K562 (cell line): ENCODE measurements around the gene ABHD5. TPM values are rescaled to one million over a fixed set of nuclear protein-coding genes. Genes with fewer than 3 reads are reported as not detected.

Experiments
- ATF2 ChIP-seq: sonication (generic); formaldehyde crosslinking; IDR thresholded peaks from 2 replicates; pipeline ENCODE4 v1.8.1; 2022; ENCODE audit warnings: missing genetic modification reagents
- DMBX1 ChIP-seq: fragments of 250-450 bp; sonication (Bioruptor Pico); IDR thresholded peaks from 2 replicates; pipeline ENCODE4 v1.8.0; 2022; ENCODE audit warnings: inconsistent platforms, mild to moderate bottlenecking, moderate library complexity, borderline replicate concordance
- GATAD2A ChIP-seq: fragments of 450-650 bp; IDR thresholded peaks from 2 replicates; pipeline ENCODE4 v1.6.1; 2017
- HDAC2 ChIP-seq: fragments of 450-650 bp; IDR thresholded peaks from 2 replicates; pipeline ENCODE4 v1.6.1; 2016; ENCODE audit warnings: mild to moderate bottlenecking
- MYC ChIP-seq, 2 experiments: fragments of 250-450 bp in 1 of 2; sonication (Bioruptor Pico) in 1 of 2; IDR thresholded peaks; 2 replicates each; pipeline versions ENCODE4 v1.5.1 to v1.6.1; 2012 to 2021; ENCODE audit warnings: low read depth in 2 of 2, borderline replicate concordance in 1 of 2, improper control_type of control experiment in 1 of 2, low read length in 1 of 2, mild to moderate bottlenecking in 1 of 2, moderate library complexity in 1 of 2
- NCOA1 ChIP-seq: fragments of 450-650 bp; IDR thresholded peaks from 2 replicates; pipeline ENCODE4 v1.6.1; 2016; ENCODE audit warnings: low read depth
- NR2C1 ChIP-seq, 2 experiments: fragments of 450-650 bp; IDR thresholded peaks; 2 replicates each; pipeline ENCODE4 v1.6.1; 2017; ENCODE audit warnings: mild to moderate bottlenecking in 2 of 2, antibody characterized with exemption in 1 of 2, inconsistent platforms in 1 of 2, missing compliant biosample characterization in 1 of 2, missing genetic modification characterization in 1 of 2
- RBM14 ChIP-seq: fragments of 200-400 bp; formaldehyde crosslinking; IDR thresholded peaks from 2 replicates; pipeline ENCODE4 v1.6.1; 2018; ENCODE audit warnings: low read depth, mild to moderate bottlenecking, low read length, moderate library complexity, borderline replicate concordance; ENCODE audit not compliant: insufficient read depth
- RFX7 ChIP-seq: fragments of 250-450 bp; sonication (Bioruptor Pico); IDR thresholded peaks from 2 replicates; pipeline ENCODE4 v1.5.1; 2021; ENCODE audit warnings: mild to moderate bottlenecking
- SETDB1 ChIP-seq: IDR thresholded peaks from one replicate; pipeline ENCODE4 v1.6.1; 2012; ENCODE audit warnings: low read length, control low read depth, inconsistent platforms
- SMAD4 ChIP-seq: fragments of 250-450 bp; sonication (Bioruptor Pico); conservative IDR thresholded peaks from 2 replicates; pipeline ENCODE4 v1.8.0; 2021; ENCODE audit warnings: inconsistent platforms, mild to moderate bottlenecking, moderate library complexity
- SMARCE1 ChIP-seq: fragments of 450-650 bp; IDR thresholded peaks from 2 replicates; pipeline ENCODE4 v1.7.1; 2016; ENCODE audit warnings: mild to moderate bottlenecking
- STAG1 ChIP-seq: sonication (generic); formaldehyde crosslinking; IDR thresholded peaks from 2 replicates; pipeline ENCODE4 v1.5.0; 2020; ENCODE audit warnings: missing genetic modification reagents, borderline replicate concordance
- TCF7 ChIP-seq: sonication (generic); IDR thresholded peaks from 2 replicates; pipeline ENCODE4 v1.6.1; 2016; ENCODE audit warnings: antibody characterized with exemption, borderline replicate concordance
- ZNF140 ChIP-seq: fragments of 250-450 bp; sonication (Bioruptor Pico); IDR thresholded peaks from 2 replicates; pipeline ENCODE4 v1.8.0; 2021; ENCODE audit warnings: moderate library complexity, mild to moderate bottlenecking, inconsistent platforms
- polyA plus RNA-seq, 8 experiments: library from polyadenylated mRNA; depleted of rRNA in 4 of 8; stranded (reverse) in 5 of 8; unstranded in 3 of 8; fragments of >200 nt; fragmentation: Nextera tagmentation in 2 of 8; fragmentation: Illumina TruSeq in 1 of 8; extraction: Ambion mirVana in 2 of 8; extraction: Trizol in 1 of 8; gene quantifications; 2 replicates each; pipeline versions ENCODE4 v1.2.1 to v1.2.3, GENCODE V29; 2011 to 2014; ENCODE audit warnings: inconsistent platforms in 1 of 8, missing spikeins in 1 of 8
- total RNA-seq, 7 experiments: library from RNA; depleted of rRNA in 6 of 7; stranded (reverse); fragments of >200 nt in 6 of 7; fragmentation: Illumina TruSeq in 2 of 7; extraction: Trizol in 2 of 7; gene quantifications; 2 replicates each; pipeline versions ENCODE4 v1.2.1 to v1.2.3, GENCODE V29; 2011 to 2021; ENCODE audit warnings: low replicate concordance in 1 of 7
- TF ChIP-seq, protein P1 (sequence below): fragments of 450-650 bp; IDR thresholded peaks from 2 replicates; pipeline ENCODE4 v1.6.1; 2016; ENCODE audit warnings: low read depth
- TF ChIP-seq, protein P2 (sequence below), 2 experiments: fragments of 450-650 bp in 1 of 2; sonication (generic) in 1 of 2; formaldehyde crosslinking; conservative IDR thresholded peaks; 2 replicates each; pipeline versions ENCODE4 v1.4.0 to v1.8.1; 2020 to 2022; ENCODE audit warnings: mild to moderate bottlenecking in 1 of 2, missing genetic modification reagents in 1 of 2

ABHD5 gene
- total and polyA plus RNA-seq, 9 of the 15 experiments (the other 6 are each of a cell fraction or from before 2014, with no cell fraction given): 27.8 to 61.7 (median 39.9) TPM

DNA sequence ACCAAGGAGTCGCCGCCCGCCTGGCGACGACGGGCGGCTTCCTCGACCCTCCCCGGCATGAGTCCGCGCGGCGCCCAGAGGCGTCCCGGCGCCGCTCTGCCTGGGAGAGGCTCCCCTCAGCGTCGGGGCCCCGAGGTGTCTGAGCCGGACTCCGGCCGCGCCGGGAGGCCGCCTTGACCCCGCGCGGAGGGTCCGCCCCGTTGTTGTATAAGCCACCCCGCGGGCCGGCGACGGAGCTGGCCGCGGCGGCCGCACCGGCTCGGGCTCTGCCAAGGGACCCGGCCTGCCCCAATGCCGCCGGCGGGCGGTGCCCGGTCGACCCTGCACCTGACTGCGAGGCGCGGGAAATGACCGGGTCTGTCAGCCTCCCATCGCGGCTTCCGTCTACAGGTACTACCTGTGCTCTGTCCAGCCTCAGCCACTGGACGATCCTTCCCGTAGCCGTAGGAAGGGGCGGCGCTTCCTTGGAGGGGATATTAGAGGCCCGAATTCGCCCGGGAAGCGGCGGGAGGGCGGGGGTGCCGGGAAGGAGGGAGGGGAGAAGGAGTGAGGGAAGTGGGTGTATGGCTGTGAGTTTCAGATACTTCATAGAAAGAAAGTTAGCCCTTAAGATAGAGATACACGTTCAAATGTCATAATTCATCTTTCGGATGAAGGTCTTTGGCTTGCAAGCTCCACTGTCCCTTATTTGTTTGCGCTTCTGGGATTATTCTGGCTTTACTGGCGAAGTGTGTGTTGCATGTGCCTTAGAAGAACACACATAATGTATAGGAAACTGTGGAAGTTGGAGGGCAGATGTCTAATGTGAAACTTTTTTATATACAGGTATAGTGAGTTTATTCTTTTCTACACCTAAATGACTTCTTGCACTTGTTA lies 620 bp downstream of the ABHD5 start (continued):
- TF ChIP-seq STAG1 (CRISPR knock-in tag): no peak
- TF ChIP-seq TCF7: no peak
- TF ChIP-seq DMBX1 (CRISPR knock-in tag): no peak
- peak; percentile 12; the same call in 1 of the 2 replicates for TF ChIP-seq SMARCE1
- TF ChIP-seq HDAC2: no peak
- no peak for TF ChIP-seq ATF2 (CRISPR knock-in tag)
- no peak for TF ChIP-seq GATAD2A
- TF ChIP-seq, protein P1, sequence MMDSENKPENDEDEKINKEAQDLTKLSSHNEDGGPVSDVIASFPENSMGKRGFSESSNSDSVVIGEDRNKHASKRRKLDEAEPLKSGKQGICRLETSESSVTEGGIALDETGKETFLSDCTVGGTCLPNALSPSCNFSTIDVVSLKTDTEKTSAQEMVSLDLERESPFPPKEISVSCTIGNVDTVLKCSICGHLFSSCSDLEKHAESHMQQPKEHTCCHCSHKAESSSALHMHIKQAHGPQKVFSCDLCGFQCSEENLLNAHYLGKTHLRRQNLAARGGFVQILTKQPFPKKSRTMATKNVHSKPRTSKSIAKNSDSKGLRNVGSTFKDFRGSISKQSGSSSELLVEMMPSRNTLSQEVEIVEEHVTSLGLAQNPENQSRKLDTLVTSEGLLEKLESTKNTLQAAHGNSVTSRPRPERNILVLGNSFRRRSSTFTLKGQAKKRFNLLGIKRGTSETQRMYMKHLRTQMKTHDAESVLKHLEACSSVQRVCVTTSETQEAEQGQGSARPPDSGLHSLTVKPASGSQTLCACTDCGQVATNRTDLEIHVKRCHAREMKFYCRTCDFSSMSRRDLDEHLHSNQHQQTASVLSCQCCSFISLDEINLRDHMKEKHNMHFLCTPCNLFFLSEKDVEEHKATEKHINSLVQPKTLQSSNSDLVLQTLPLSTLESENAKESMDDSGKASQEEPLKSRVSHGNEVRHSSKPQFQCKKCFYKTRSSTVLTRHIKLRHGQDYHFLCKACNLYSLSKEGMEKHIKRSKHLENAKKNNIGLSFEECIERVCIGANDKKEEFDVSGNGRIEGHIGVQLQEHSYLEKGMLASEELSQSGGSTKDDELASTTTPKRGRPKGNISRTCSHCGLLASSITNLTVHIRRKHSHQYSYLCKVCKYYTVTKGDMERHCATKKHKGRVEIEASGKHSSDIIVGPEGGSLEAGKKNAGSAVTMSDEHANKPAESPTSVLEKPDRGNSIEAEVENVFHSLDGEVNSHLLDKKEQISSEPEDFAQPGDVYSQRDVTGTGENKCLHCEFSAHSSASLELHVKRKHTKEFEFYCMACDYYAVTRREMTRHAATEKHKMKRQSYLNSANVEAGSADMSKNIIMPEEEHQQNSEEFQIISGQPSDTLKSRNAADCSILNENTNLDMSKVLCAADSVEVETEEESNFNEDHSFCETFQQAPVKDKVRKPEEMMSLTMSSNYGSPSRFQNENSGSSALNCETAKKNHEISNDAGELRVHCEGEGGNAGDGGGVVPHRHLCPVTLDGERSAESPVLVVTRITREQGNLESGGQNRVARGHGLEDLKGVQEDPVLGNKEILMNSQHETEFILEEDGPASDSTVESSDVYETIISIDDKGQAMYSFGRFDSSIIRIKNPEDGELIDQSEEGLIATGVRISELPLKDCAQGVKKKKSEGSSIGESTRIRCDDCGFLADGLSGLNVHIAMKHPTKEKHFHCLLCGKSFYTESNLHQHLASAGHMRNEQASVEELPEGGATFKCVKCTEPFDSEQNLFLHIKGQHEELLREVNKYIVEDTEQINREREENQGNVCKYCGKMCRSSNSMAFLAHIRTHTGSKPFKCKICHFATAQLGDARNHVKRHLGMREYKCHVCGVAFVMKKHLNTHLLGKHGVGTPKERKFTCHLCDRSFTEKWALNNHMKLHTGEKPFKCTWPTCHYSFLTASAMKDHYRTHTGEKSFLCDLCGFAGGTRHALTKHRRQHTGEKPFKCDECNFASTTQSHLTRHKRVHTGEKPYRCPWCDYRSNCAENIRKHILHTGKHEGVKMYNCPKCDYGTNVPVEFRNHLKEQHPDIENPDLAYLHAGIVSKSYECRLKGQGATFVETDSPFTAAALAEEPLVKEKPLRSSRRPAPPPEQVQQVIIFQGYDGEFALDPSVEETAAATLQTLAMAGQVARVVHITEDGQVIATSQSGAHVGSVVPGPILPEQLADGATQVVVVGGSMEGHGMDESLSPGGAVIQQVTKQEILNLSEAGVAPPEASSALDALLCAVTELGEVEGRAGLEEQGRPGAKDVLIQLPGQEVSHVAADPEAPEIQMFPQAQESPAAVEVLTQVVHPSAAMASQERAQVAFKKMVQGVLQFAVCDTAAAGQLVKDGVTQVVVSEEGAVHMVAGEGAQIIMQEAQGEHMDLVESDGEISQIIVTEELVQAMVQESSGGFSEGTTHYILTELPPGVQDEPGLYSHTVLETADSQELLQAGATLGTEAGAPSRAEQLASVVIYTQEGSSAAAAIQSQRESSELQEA: peak; percentile 73
- no peak for TF ChIP-seq SETDB1
- TF ChIP-seq, protein P2, sequence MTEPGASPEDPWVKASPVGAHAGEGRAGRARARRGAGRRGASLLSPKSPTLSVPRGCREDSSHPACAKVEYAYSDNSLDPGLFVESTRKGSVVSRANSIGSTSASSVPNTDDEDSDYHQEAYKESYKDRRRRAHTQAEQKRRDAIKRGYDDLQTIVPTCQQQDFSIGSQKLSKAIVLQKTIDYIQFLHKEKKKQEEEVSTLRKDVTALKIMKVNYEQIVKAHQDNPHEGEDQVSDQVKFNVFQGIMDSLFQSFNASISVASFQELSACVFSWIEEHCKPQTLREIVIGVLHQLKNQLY (CRISPR knock-in tag; conservative IDR thresholded peaks at IDR 0.05): no peak
- no peak for TF ChIP-seq RFX7
- TF ChIP-seq ZNF140 (CRISPR knock-in tag): no peak
- no peak for TF ChIP-seq NR2C1 (IDR thresholded peaks at IDR 0.05)
- TF ChIP-seq NR2C1 (tag; IDR thresholded peaks at IDR 0.05): no peak
- TF ChIP-seq MYC (IDR thresholded peaks at IDR 0.05; ENCODE audit: low read depth, low read length): peak; percentile 13; the same call in 1 of the 2 replicates
- no peak for TF ChIP-seq MYC (CRISPR knock-in tag; IDR thresholded peaks at IDR 0.05; ENCODE audit: borderline replicate concordance, low read depth)
- no peak for TF ChIP-seq NCOA1
- TF ChIP-seq SMAD4: peak; percentile 57
- TF ChIP-seq RBM14: 0 out of 2 replicates have a peak, but pooled peaks have one; percentile 66
